Stimulated activated CD8-positive, alpha-beta memory T cell treated with anti-CD3 and anti-CD28 coated beads, Interleukin-7, amount 100 ng/mL, for 48 hours (primary cell): ENCODE data around the gene BAIAP2.

Experiments used
- DNase-seq, 2 donors: peaks; one replicate each; pipeline ENCODE4 v3.0.0-alpha.2; 2020; ENCODE audit warnings: low read depth in 1 of 2; ENCODE audit errors: extremely low read depth in 1 of 2

The BAIAP2 gene

GRCh38 chr17:81036197-81036941 is 1.4 kb downstream of the BAIAP2 start:
- no peak for DNase-seq

DNA sequence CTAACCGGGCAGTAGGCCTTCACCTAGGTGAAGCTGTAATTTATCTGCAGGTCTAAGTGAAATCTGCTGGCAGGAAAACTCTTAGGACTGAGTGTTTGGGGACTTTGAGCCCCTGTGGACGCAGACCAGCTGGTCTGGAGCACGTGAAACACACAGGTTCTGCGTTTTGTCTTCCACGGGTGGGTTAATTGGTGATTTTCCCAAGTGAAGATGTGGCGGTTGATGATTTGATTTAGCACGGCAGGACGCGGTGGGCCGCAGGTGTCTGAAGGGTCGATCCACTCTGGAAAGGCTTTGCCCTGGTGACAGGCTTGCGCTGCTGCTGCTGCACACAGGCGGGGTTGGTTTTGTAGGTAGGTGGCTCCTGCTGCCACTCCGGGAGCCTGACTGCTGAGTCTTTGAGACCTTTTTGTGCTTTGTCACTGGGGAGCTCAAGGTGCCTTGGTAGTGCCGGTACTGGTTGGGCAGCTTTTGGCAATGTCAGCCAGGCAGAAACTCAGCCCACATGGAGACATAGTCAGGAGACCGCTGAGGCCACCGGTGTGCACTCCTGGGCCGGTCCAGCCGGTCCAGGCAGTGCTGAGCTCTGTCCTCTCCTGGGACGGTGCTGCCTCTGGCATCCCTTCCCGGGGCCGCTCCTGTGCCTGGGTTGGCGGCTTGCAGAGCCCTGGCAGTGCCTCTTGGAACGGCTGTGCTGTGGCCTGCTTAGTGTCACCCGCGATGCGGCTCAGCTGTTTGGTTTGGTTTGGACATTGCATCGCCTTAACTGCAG is 2.3 kb downstream of the BAIAP2 start:
- no peak for DNase-seq

- no peak for DNase-seq
Observed at GRCh38 chr17:81037798-81038733, 3.1 kb downstream of the BAIAP2 start.

- DNase-seq = no peak
Observed at GRCh38 chr17:81039096-81039495, 4.1 kb downstream of the BAIAP2 start.

GRCh38 chr17:81039854-81040758 is 5.2 kb downstream of the BAIAP2 start:
- no peak for DNase-seq

- no peak for DNase-seq
Observed at GRCh38 chr17:81040791-81041337, 5.9 kb downstream of the BAIAP2 start.

GRCh38 chr17:81042606-81043005 is 7.7 kb downstream of the BAIAP2 start:
- no peak for DNase-seq

- DNase-seq = no peak
Observed at GRCh38 chr17:81043319-81043724, 8.4 kb downstream of the BAIAP2 start.

DNA sequence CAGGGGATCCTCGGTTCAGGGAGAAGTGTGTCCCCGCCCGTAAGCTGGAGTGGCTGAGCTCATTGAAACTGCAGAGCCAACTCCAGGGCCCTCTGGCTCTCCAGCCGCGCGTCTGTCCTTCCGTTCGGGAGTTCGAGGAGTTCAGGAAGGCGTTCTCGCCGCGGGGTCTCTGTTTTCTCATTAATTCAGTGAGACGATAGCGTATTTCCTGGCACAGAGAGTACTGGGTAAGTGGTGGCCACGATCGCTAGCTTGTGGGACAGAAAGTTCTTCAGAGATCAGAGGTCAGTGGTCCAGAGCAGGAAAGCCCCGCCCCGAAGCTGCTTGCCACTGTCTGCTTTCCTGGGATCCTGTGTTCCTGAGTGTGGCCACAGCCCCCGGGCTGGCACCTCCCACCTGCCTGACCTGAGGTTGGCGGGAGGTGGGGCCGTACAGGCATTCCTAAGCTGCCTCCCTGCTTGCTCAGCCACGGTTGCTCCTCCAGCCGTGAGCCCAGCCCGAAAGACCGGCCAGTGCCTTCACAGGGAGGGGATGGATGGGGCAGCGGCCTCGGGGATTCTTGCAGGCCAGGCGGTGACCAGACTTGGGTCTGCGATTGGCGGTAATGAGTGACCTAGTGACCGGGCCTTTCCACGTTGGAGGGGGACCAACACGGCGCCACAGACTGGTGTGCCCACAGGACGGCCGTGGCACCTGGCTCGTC is 8.9 kb downstream of the BAIAP2 start:
- no peak for DNase-seq

DNA sequence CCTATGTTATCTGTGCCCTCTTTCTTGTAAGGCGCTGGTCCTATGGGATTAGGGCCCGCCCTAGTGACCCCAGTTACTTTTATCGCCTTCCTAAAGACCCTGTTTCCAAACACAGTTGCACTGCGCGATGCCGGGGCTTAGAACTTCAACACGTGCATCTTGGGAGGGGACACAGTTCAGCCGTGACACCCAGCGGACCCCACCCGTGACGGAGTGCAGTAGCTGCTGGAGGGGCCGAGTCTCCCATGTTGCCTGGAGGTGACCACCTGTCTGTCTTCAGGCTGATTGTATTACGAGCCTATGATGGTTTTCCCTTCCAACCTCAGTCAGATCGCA is 9.4 kb downstream of the BAIAP2 start:
- no peak for DNase-seq

DNA sequence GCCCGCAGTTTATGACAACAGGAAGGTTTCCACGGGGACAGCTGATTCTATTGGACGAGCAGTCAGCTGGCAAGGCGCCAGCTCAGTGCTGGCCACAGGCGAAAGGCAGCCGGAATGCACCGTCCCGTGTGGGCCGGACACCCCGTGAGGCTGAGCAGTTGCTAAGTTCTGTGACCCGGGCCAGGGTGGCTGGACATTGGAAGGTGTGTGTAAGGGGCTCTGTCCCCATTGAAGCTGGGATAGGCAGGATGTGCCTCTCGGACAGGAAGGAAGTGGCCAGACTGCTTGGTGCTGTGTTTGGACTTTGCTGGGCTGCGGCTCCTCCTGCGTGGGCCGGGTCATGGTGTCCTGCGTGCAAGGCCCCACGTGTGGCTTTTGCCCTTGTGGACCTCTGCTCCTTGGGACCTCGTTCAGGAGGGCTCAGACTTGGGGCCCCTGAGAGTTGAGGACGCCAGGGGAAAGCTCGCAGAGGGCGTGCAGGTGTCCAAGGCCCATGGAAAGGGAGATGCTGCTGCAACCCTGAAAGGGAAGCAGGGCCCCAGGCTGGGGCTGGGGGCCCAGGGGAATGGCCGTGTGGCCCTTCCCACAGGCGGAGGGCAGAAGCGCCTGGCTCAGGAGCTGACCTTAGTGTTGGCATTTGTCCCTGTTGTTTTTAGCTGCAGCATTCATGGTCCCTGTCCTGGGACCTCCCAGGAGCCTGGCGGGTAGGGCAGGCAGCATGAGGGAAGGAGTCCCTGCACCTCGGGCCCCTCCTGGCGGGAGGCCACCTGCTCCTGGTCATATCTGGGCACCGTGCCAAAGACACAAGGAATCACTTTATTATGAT is 10.0 kb downstream of the BAIAP2 start:
- no peak for DNase-seq

GRCh38 chr17:81045590-81046095 is 10.7 kb downstream of the BAIAP2 start:
- no peak for DNase-seq

DNA sequence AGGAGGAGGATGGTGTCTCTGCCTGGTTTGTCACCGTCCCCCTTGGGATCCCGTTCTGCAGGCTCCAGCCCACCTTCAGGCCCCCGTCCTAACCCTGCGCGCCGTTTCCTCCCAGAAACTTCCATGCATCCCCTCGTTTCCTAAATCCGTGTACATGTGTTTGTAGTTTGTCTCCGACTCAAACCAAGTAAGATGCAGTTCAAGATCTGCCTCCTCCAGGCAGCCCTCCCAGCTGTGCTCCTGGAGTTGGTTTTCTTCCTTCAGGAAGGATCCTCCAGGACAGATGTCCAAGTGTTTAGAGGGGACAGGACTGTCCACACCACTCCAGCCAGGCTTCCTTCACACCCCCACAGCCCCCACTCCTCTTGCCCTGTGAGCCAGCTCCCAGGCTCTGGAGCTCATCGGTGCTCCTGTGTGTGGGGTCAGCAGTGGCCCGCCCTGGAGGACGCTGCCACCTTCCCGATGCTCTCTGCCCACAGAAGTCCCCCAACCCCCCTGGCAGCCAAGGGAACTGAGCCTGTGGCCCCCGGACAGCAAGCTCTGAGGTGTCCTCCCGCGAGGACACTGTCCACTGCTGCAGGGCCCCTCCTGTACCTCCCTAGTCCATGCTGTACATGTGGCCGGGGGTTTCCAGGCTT is 11.3 kb downstream of the BAIAP2 start:
- no peak for DNase-seq

DNA sequence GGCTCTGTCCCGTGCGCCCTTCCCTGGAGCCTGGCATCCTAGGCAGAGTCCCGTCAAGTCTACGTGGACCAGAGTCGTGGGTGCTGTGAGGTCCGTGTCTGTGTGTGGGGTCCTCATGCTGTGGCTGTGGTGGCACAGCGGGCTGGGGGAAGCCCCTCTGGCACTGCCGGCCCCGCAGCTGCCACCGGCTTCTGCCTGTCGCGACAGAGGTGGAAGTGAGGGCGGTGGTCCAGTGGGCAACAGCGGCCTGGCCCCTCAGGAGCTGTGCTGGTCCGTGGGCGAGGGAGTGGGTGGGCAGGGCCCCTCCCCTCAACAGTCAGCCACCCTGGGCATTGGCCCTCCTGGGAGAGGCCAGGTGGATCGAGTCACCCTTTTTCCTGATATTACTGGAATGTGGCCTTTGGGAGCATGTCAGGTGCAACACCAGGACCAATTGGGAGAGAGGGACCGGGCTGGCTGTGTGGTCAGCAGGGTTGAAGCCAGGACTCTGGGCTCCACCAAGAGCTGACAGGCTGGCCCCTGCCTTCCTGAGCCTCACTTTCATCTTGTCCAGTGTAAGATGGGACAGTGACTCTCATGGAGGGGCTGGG is 11.9 kb downstream of the BAIAP2 start:
- DNase-seq = no peak

DNA sequence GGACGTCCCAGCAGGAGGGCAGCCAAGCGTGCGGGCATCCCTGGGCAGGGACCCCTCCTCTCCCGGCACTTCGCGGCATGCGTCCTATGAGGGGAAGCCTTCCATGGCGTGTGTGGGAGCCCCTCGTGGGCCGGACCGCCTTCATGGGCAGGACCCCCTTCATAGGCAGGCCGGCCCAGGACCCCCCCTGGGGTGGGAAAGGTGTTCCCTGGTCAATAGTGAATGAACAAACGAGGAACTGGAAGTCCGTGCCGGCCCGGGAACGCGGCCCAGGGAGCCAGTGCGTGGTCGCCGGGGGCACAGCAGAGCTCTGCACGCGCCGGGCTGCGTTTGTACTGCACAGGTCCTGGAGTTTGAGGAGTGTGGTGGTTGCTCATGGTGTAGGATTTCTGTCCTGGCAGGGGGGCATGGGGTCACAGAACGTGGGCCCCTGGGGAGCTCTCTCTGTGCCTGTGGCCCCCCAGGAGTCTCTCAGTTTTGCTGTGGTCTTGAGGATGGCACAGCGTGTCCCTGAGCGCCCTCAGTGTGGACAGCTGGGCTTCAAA is 13.9 kb downstream of the BAIAP2 start:
- DNase-seq = no peak

DNA sequence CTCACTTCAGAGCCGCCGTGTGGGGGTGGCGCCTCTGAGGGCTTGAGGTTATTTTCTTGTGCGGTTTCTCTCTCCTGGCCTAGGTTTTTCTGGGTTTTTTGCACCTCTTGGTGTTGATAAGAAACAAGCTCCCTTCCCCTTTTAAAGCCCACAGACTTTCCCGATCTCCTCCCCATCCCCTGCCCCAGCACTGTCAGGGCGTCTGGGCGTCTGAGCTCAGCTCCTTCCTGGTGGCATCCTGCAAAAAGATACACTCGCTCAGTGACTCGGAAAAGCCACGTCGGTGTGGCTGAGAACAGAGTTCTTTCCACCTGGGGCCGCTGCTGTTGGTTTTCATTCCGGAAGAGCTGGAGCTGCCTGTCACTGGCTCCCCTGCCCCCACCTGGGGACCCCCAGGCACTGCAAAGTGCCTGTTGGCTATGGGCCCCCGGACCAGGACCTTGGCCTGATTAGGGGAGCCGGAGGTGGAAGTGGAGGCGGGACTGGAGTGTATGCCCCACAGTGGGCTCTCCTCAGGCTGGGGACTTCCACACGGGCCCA is 14.5 kb downstream of the BAIAP2 start:
- DNase-seq = no peak

DNA sequence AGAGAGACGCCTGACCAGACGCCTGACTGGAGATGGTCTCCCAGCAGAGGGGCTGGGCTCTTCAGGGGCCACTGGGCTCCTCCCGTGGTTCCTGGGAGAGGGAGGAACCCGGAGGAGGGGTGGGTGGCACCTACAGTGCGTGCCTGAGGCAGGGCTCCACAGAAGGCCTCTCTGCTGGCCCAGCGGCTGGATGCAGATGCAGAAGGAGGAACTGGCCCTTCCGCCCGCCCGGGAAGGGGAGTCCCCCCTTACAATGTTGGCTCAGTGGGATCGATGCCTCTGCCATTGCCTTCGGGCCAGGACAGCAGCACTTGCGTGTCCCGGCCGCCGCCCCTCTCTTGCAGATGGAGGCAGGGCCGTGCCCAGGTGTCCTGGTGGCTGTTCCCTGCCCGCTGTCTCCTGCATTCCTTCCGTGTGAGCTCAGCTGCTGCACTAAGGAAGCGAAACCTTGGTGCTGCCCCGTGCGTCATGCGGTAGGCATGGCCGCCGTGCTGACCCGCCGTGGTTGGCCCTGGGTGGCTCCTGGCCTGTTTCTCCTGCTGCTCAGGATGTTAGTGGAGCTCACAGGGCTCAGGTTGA is 15.1 kb downstream of the BAIAP2 start:
- DNase-seq = no peak
